ENCODE measurements around the gene CDC25C.
A peak's percentile ranks its signal among the peaks of the same experiment; 100 is the strongest.

CDC25C gene

DNA sequence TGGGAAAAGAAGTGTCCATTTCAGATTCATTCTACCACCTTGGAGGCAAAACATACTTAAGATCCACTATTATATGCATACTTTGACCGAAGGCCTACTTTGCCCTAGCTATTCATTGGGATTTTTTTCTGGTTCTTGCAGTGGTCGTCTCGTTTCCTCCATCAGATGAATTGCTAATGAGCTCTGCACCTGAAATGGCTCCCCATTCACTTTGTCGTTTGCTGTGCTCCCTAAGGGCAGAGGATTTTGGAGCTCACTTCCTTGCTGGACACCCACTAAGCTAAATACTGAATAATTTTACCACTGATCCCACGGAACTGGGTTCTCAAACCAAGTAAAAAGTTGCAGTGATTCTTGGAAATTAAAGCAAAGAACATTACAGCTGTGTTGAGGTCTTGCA lies 22.8 kb upstream of the CDC25C start:
- Histone ChIP-seq H3K27ac (ENCODE audit: insufficient read depth in 1 of 2, low read depth in 1 of 2, low read length in 2 of 2, poor library complexity in 1 of 2, severe bottlenecking in 2 of 2) (peak overlapping the region; percentile 91 to 98), H3K4me3 (ENCODE audit: control insufficient read depth in 1 of 7, extremely low read depth in 1 of 7, insufficient read depth in 4 of 7, low read depth in 2 of 7, low read length in 6 of 7) (peak overlapping the region in 6 of 7 experiments; percentile 86 to 98 (median 96))

GRCh38 chr5:138353560-138354080 lies 22.0 kb upstream of the CDC25C start:
- peak overlapping the region; percentile 86 to 98 (median 96) for H3K4me3 ChIP-seq (ENCODE audit: control insufficient read depth in 1 of 7, extremely low read depth in 1 of 7, insufficient read depth in 4 of 7, low read depth in 2 of 7, low read length in 6 of 7)
- 0% methylated on average over 6 of the region's 11 CpGs for WGBS (ENCODE audit: insufficient coverage)
- peaks cover 25 to 45% (median 35%) of the 10 kb centered on the region in 4 experiments for H3K4me1 ChIP-seq (ENCODE audit: control extremely low read depth in 1 of 4, control insufficient read depth in 4 of 4, insufficient read depth in 4 of 4, low read length in 3 of 4)
- POLR2A ChIA-PET: interaction anchor here (0.6 to 2.7 kb wide), 6 partner anchors 12 to 174 kb away, joined by 3 to 44 read pairs (median 8); partner anchors contain the start of genes CDC25C, FAM53C and KIF20A
- CTCF ChIA-PET: interaction anchor here (0.5 to 10.2 kb wide), 13 partner anchors 15 to 181 kb away, joined by 3 to 233 read pairs (median 3); partner anchors contain the start of genes BRD8, CDC25C, EGR1 and FAM53C
- H3K9me3 ChIP-seq (ENCODE audit: control extremely low read depth in 1 of 5, control insufficient read depth in 4 of 5, insufficient read depth in 2 of 5, low read depth in 1 of 5, low read length in 4 of 5): peaks cover 0 to 9% (median 2%) of the 10 kb centered on the region in 5 experiments
- peak overlapping the region; percentile 91 to 98 for H3K27ac ChIP-seq (ENCODE audit: insufficient read depth in 1 of 2, low read depth in 1 of 2, low read length in 2 of 2, poor library complexity in 1 of 2, severe bottlenecking in 2 of 2)
- peak in 2 of 3 donors; percentile 56 to 69 for DNase-seq
- peaks cover 2 to 25% (median 4%) of the 10 kb centered on the region in 4 experiments for H3K36me3 ChIP-seq (ENCODE audit: control insufficient read depth in 4 of 4, insufficient read depth in 4 of 4, low read length in 3 of 4)
- no peaks in the 10 kb centered on the region for H3K27me3 ChIP-seq (replicated peaks in 2 of 5; ENCODE audit: control insufficient read depth in 4 of 5, insufficient read depth in 5 of 5, low read length in 4 of 5)

More for the DNA sequence above, 22.8 kb upstream of the CDC25C start:
- no peak for DNase-seq
- Histone ChIP-seq H3K36me3 (ENCODE audit: control insufficient read depth in 4 of 4, insufficient read depth in 4 of 4, low read length in 3 of 4) (peaks cover 0 to 18% (median 1%) of the 10 kb centered on the region in 4 experiments), H3K9me3 (ENCODE audit: control extremely low read depth in 1 of 5, control insufficient read depth in 4 of 5, insufficient read depth in 2 of 5, low read depth in 1 of 5, low read length in 4 of 5) (peaks cover 0 to 9% (median 2%) of the 10 kb centered on the region in 5 experiments), H3K4me1 (ENCODE audit: control extremely low read depth in 1 of 4, control insufficient read depth in 4 of 4, insufficient read depth in 4 of 4, low read length in 3 of 4) (peaks cover 25 to 42% (median 34%) of the 10 kb centered on the region in 4 experiments), H3K27me3 (replicated peaks in 2 of 5; ENCODE audit: control insufficient read depth in 4 of 5, insufficient read depth in 5 of 5, low read length in 4 of 5) (no peaks in the 10 kb centered on the region)
- ChIA-PET POLR2A (interaction anchor here (1.6 to 2.7 kb wide), 2 partner anchors 15 to 17 kb away, joined by 6 to 11 read pairs; partner anchors contain the start of gene FAM53C), CTCF (interaction anchor here (1.2 to 10.2 kb wide), 6 partner anchors 14 to 175 kb away, joined by 3 to 233 read pairs (median 8); partner anchors contain the start of genes BRD8, CDC25C, FAM53C and KIF20A)
- 15% methylated on average over 4 of the region's 5 CpGs for WGBS (ENCODE audit: insufficient coverage)

DNA sequence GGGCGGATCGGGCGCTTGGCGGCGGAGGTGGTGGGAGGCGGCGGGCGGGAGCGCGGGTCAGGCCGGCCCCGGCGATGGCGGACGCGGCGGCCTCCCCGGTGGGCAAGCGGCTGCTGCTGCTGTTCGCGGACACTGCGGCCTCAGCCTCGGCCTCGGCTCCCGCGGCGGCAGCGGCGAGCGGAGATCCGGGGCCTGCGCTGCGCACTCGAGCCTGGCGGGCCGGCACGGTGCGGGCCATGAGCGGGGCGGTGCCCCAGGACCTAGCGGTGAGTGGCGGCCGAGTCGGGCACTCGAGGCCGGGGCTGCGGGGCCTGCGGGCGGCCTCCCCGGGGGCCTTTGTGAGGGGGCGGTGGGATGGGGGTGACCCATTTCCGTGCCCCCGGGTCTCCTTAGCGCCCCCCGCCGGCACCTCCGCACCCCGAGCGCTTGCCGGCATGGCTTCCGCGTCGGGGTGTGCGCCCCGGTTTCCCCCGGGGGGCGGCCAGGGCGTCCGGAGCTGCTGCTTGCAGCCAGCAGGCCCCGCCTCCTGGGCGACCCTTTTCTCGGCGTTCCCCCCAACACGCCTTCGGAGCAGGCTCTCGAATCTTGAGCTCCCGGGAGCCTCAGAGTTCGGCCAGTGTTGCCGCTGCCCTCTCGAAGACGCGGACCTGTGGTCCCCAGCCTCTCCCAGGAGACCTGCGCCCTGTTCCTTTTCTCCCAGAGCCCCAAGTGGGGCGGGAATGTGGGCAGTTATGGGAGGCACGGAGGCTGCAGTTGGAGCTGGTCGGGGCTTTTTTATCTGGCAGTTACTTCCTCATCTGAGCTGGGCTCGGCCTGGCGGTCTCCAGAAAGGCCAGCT lies 21.3 kb upstream of the CDC25C start:
- peak; percentile 66 to 86 (median 82) for DNase-seq
- POLR2A ChIA-PET: interaction anchor here (0.6 to 2.7 kb wide), 6 partner anchors 13 to 174 kb away, joined by 3 to 44 read pairs (median 8); partner anchors contain the start of genes CDC25C, FAM53C and KIF20A
- Histone ChIP-seq H3K36me3 (ENCODE audit: control insufficient read depth in 4 of 4, insufficient read depth in 4 of 4, low read length in 3 of 4) (peaks cover 2 to 32% (median 11%) of the 10 kb centered on the region in 4 experiments), H3K4me3 (ENCODE audit: control insufficient read depth in 1 of 7, extremely low read depth in 1 of 7, insufficient read depth in 4 of 7, low read depth in 2 of 7, low read length in 6 of 7) (peak overlapping the region; percentile 86 to 98 (median 96)), H3K27ac (ENCODE audit: insufficient read depth in 1 of 2, low read depth in 1 of 2, low read length in 2 of 2, poor library complexity in 1 of 2, severe bottlenecking in 2 of 2) (peak overlapping the region; percentile 91 to 98), H3K27me3 (replicated peaks in 2 of 5; ENCODE audit: control insufficient read depth in 4 of 5, insufficient read depth in 5 of 5, low read length in 4 of 5) (no peaks in the 10 kb centered on the region), H3K4me1 (ENCODE audit: control extremely low read depth in 1 of 4, control insufficient read depth in 4 of 4, insufficient read depth in 4 of 4, low read length in 3 of 4) (peaks cover 25 to 45% (median 35%) of the 10 kb centered on the region in 4 experiments), H3K9me3 (ENCODE audit: control extremely low read depth in 1 of 5, control insufficient read depth in 4 of 5, insufficient read depth in 2 of 5, low read depth in 1 of 5, low read length in 4 of 5) (peaks cover 0 to 9% (median 2%) of the 10 kb centered on the region in 5 experiments)
- 0% methylated on average over 44 of the region's 88 CpGs for WGBS (ENCODE audit: insufficient coverage)
- CTCF ChIA-PET: interaction anchor here (0.5 to 10.2 kb wide), 22 partner anchors 9 to 182 kb away, joined by 3 to 233 read pairs (median 4); partner anchors contain the start of genes BRD8, CDC25C, EGR1 and FAM53C

GRCh38 chr5:138352071-138352721 lies 20.6 kb upstream of the CDC25C start, which contains the start of gene KDM3B:
TSS of gene KDM3B (plus strand) at chr5:138352685. CDS start at chr5:138352796, 111 bp downstream.
- 2% methylated on average over 10 of the region's 30 CpGs for WGBS (ENCODE audit: insufficient coverage)
- POLR2A ChIA-PET: interaction anchor here (0.6 to 2.7 kb wide), 5 partner anchors 13 to 173 kb away, joined by 3 to 44 read pairs (median 11); partner anchors contain the start of genes CDC25C, FAM53C and KIF20A

GRCh38 chr5:138351517-138351916 lies 19.9 kb upstream of the CDC25C start:
- Histone ChIP-seq H3K27ac (ENCODE audit: insufficient read depth in 1 of 2, low read depth in 1 of 2, low read length in 2 of 2, poor library complexity in 1 of 2, severe bottlenecking in 2 of 2) (no peak overlapping the region), H3K36me3 (ENCODE audit: control insufficient read depth in 4 of 4, insufficient read depth in 4 of 4, low read length in 3 of 4) (peaks cover 0 to 46% (median 24%) of the 10 kb centered on the region in 4 experiments), H3K4me3 (ENCODE audit: control insufficient read depth in 1 of 7, extremely low read depth in 1 of 7, insufficient read depth in 4 of 7, low read depth in 2 of 7, low read length in 6 of 7) (peak overlapping the region in 1 of 7 experiments; percentile 97), H3K27me3 (replicated peaks in 2 of 5; ENCODE audit: control insufficient read depth in 4 of 5, insufficient read depth in 5 of 5, low read length in 4 of 5) (no peaks in the 10 kb centered on the region), H3K9me3 (ENCODE audit: control extremely low read depth in 1 of 5, control insufficient read depth in 4 of 5, insufficient read depth in 2 of 5, low read depth in 1 of 5, low read length in 4 of 5) (peaks cover 0 to 9% (median 2%) of the 10 kb centered on the region in 5 experiments), H3K4me1 (ENCODE audit: control extremely low read depth in 1 of 4, control insufficient read depth in 4 of 4, insufficient read depth in 4 of 4, low read length in 3 of 4) (peaks cover 25 to 45% (median 34%) of the 10 kb centered on the region in 4 experiments)
- CTCF ChIA-PET: interaction anchor here (0.8 to 10.2 kb wide), 19 partner anchors 10 to 806 kb away, joined by 3 to 233 read pairs (median 4); partner anchors contain the start of genes BRD8, CDC23, CDC25C and FAM53C
- POLR2A ChIA-PET: interaction anchor here (2.3 kb wide), 1 partner anchor 13 kb away, joined by 44 read pairs; the partner anchor contains the start of gene FAM53C
- DNase-seq: no peak

More at GRCh38 chr5:138352071-138352721, 20.6 kb upstream of the CDC25C start, which contains the start of gene KDM3B:
- peaks cover 0 to 9% (median 2%) of the 10 kb centered on the region in 5 experiments for H3K9me3 ChIP-seq (ENCODE audit: control extremely low read depth in 1 of 5, control insufficient read depth in 4 of 5, insufficient read depth in 2 of 5, low read depth in 1 of 5, low read length in 4 of 5)
- peaks cover 25 to 45% (median 35%) of the 10 kb centered on the region in 4 experiments for H3K4me1 ChIP-seq (ENCODE audit: control extremely low read depth in 1 of 4, control insufficient read depth in 4 of 4, insufficient read depth in 4 of 4, low read length in 3 of 4)
- peak within 1 kb of the TSS; percentile 91 to 98 for H3K27ac ChIP-seq (ENCODE audit: insufficient read depth in 1 of 2, low read depth in 1 of 2, low read length in 2 of 2, poor library complexity in 1 of 2, severe bottlenecking in 2 of 2)
- H3K36me3 ChIP-seq (ENCODE audit: control insufficient read depth in 4 of 4, insufficient read depth in 4 of 4, low read length in 3 of 4): peaks cover under 1 to 40% (median 18%) of the 10 kb centered on the region in 4 experiments
- CTCF ChIA-PET: interaction anchor here (0.6 to 10.2 kb wide), 23 partner anchors 9 to 806 kb away, joined by 3 to 233 read pairs (median 4); partner anchors contain the start of genes BRD8, CDC23, CDC25C and FAM53C
- peak within 1 kb of the TSS; percentile 86 to 98 (median 96) for H3K4me3 ChIP-seq (ENCODE audit: control insufficient read depth in 1 of 7, extremely low read depth in 1 of 7, insufficient read depth in 4 of 7, low read depth in 2 of 7, low read length in 6 of 7)
- H3K27me3 ChIP-seq (replicated peaks in 2 of 5; ENCODE audit: control insufficient read depth in 4 of 5, insufficient read depth in 5 of 5, low read length in 4 of 5): no peaks in the 10 kb centered on the region
- peak; percentile 89 to 95 (median 94) for DNase-seq

DNA sequence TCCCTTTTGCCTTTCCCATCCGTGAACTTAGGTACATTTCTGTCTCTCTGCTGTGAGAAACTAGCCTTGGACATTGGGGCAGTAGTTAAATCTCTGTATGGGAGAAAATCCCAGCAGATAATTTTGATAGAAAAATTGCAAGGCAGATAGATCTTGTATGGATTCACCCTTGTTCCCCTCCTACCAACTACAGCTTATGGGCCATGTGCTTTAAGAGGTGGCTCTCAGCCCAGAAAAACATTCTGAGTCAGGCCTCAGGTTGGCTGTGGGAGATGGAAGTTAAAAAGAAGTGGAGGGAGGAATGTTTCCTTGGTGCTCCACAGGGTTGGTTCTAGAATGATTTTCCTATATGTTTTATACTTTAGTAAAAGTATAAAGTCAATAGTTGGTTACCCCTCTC lies 19.5 kb upstream of the CDC25C start:
- POLR2A ChIA-PET: interaction anchor here (0.6 to 5.5 kb wide), 3 partner anchors 9 to 33 kb away, joined by 4 to 42 read pairs (median 7); partner anchors contain the start of gene FAM53C
- peaks cover 0 to 50% (median 26%) of the 10 kb centered on the region in 4 experiments for H3K36me3 ChIP-seq (ENCODE audit: control insufficient read depth in 4 of 4, insufficient read depth in 4 of 4, low read length in 3 of 4)
- H3K4me3 ChIP-seq (ENCODE audit: control insufficient read depth in 1 of 7, extremely low read depth in 1 of 7, insufficient read depth in 4 of 7, low read depth in 2 of 7, low read length in 6 of 7): no peak overlapping the region
- H3K4me1 ChIP-seq (ENCODE audit: control extremely low read depth in 1 of 4, control insufficient read depth in 4 of 4, insufficient read depth in 4 of 4, low read length in 3 of 4): peaks cover 25 to 45% (median 32%) of the 10 kb centered on the region in 4 experiments
- H3K9me3 ChIP-seq (ENCODE audit: control extremely low read depth in 1 of 5, control insufficient read depth in 4 of 5, insufficient read depth in 2 of 5, low read depth in 1 of 5, low read length in 4 of 5): peaks cover 0 to 9% (median 2%) of the 10 kb centered on the region in 5 experiments
- CTCF ChIA-PET: interaction anchor here (1.2 to 10.2 kb wide), 9 partner anchors 13 to 807 kb away, joined by 3 to 233 read pairs (median 4); partner anchors contain the start of genes CDC23, CDC25C and FAM53C
- no peak overlapping the region for H3K27ac ChIP-seq (ENCODE audit: insufficient read depth in 1 of 2, low read depth in 1 of 2, low read length in 2 of 2, poor library complexity in 1 of 2, severe bottlenecking in 2 of 2)
- WGBS (ENCODE audit: insufficient coverage): 100% methylated on average over 1 of the region's 1 CpG
- no peak for DNase-seq
- no peaks in the 10 kb centered on the region for H3K27me3 ChIP-seq (replicated peaks in 2 of 5; ENCODE audit: control insufficient read depth in 4 of 5, insufficient read depth in 5 of 5, low read length in 4 of 5)
